HCT116 (cell line): Measurements from ENCODE around the gene PIK3R4. TPM values are rescaled to one million over a fixed set of nuclear protein-coding genes. Genes with fewer than 3 reads are reported as not detected.

Source experiments
- ATAC-seq: fragments of 200-7000 bp; cut with Tn5 transposase; 2 replicates; pipeline ENCODE4 v1.9.1; 2020; ENCODE audit warnings: mild to moderate bottlenecking, moderate library complexity
- BruUV-seq: library from RNA; stranded (reverse); fragments of 400-500 nt; replicated peaks from 2 replicates; lab custom pipeline; 2021; lab: Mats Ljungman, UMichigan
- CTCF ChIA-PET: fragments of 300-600 bp; sonication (Branson Sonifier 250); formaldehyde crosslinking; loops from one replicate; lab custom pipeline; 2021; ENCODE audit warnings: antibody characterized with exemption; lab: Charles Lee
- POLR2A ChIA-PET: fragments of 300-600, 350-600 bp; sonication (Branson Sonifier 250); formaldehyde crosslinking; loops from one replicate; lab custom pipeline; 2021; ENCODE audit warnings: antibody characterized with exemption; lab: Charles Lee
- RAD21 ChIA-PET, 2 experiments: fragments of 300-600 bp; sonication (Branson Sonifier 250); formaldehyde crosslinking; loops; one replicate each; lab custom pipeline; 2023; ENCODE audit warnings: low total read pairs in 2 of 2; ENCODE audit not compliant: uncharacterized antibody in 2 of 2, unreplicated experiment in 2 of 2, low non-redundant PET in 1 of 2; lab: Charles Lee
- DNase-seq: peaks from one replicate; pipeline ENCODE4 v3.0.0-alpha.2; 2010; ENCODE audit warnings: low read depth, low spot score
- H2AFZ ChIP-seq: fragments of 200-600 bp; shearing (Covaris generic), sonication (generic); 2 replicates; pipeline ENCODE4 v1.6.1; 2017; ENCODE audit warnings: low read depth, mixed run types, mixed read lengths, antibody characterized with exemption, low read length; ENCODE audit not compliant: poor library complexity, severe bottlenecking
- H3K27ac ChIP-seq: 2 replicates; pipeline ENCODE4 v1.5.1; 2012; ENCODE audit warnings: low read depth, low read length
- H3K27me3 ChIP-seq: fragments of 200-600 bp; sonication (generic); 2 replicates; pipeline ENCODE4 v1.6.1; 2016; ENCODE audit warnings: mixed run types, low read length, mixed read lengths; ENCODE audit not compliant: insufficient read depth
- H3K36me3 ChIP-seq, 2 experiments: fragments of 200-500 bp in 1 of 2; fragments of 200-600 bp in 1 of 2; sonication (Bioruptor generic) in 1 of 2; sonication (generic) in 1 of 2; 2 replicates each; pipeline versions ENCODE4 v1.5.1 to v1.6.1; 2014 to 2016; ENCODE audit warnings: low read length in 2 of 2, inconsistent platforms in 1 of 2, mixed read lengths in 1 of 2, mixed run types in 1 of 2; ENCODE audit not compliant: insufficient read depth in 2 of 2, control insufficient read depth in 1 of 2
- H3K4me1 ChIP-seq, 2 experiments: fragments of 200-600 bp in 1 of 2; sonication (generic) in 1 of 2; 2 replicates each; pipeline versions ENCODE4 v1.5.1 to v1.6.1; 2012 to 2017; ENCODE audit warnings: low read length in 2 of 2, inconsistent platforms in 1 of 2, mild to moderate bottlenecking in 1 of 2, mixed read lengths in 1 of 2, mixed run types in 1 of 2, moderate library complexity in 1 of 2; ENCODE audit not compliant: insufficient read depth in 2 of 2, control insufficient read depth in 1 of 2
- H3K4me2 ChIP-seq: fragments of 200-600 bp; sonication (generic); 2 replicates; pipeline ENCODE4 v1.6.1; 2017; ENCODE audit warnings: mixed run types, low read length, mixed read lengths
- H3K4me3 ChIP-seq, 2 experiments: fragments of 200-600 bp in 1 of 2; sonication (generic) in 1 of 2; replicated peaks in 1 of 2; 2 replicates each; pipeline ENCODE4 v1.5.1; 2011 to 2016; ENCODE audit warnings: low read length in 2 of 2, control low read depth in 1 of 2, low read depth in 1 of 2, mild to moderate bottlenecking in 1 of 2, mixed read lengths in 1 of 2, mixed run types in 1 of 2
- H3K79me2 ChIP-seq: fragments of 200-600 bp; sonication (generic); 2 replicates; pipeline ENCODE4 v1.6.1; 2017; ENCODE audit warnings: mild to moderate bottlenecking, mixed run types, low read length, moderate library complexity, mixed read lengths; ENCODE audit not compliant: insufficient read depth
- H3K9ac ChIP-seq: fragments of 200-600 bp; sonication (generic); 2 replicates; pipeline ENCODE4 v1.6.1; 2016; ENCODE audit warnings: low read length, mixed read lengths
- H3K9me2 ChIP-seq: fragments of 200-600 bp; sonication (generic), shearing (Covaris generic); 2 replicates; pipeline ENCODE4 v1.6.1; 2017; ENCODE audit warnings: mixed run types, mild to moderate bottlenecking, moderate library complexity; ENCODE audit not compliant: insufficient read depth
- H3K9me3 ChIP-seq, 2 experiments: fragments of 200-500 bp in 1 of 2; fragments of 200-600 bp in 1 of 2; sonication (Bioruptor generic) in 1 of 2; sonication (generic) in 1 of 2; 2 replicates each; pipeline ENCODE4 v1.6.1; 2014 to 2017; ENCODE audit warnings: low read length in 2 of 2, mixed read lengths in 2 of 2, inconsistent platforms in 1 of 2, low read depth in 1 of 2, mild to moderate bottlenecking in 1 of 2, mixed run types in 1 of 2, moderate library complexity in 1 of 2; ENCODE audit not compliant: control insufficient read depth in 1 of 2, insufficient read depth in 1 of 2
- H4K20me1 ChIP-seq: fragments of 200-600 bp; sonication (generic), shearing (Covaris generic); 2 replicates; pipeline ENCODE4 v1.6.1; 2017; ENCODE audit warnings: mixed run types, mild to moderate bottlenecking, moderate library complexity; ENCODE audit not compliant: insufficient read depth
- ATF3 ChIP-seq: IDR thresholded peaks from 2 replicates; pipeline ENCODE4 v1.6.1; 2012
- CBX3 ChIP-seq: IDR thresholded peaks from 2 replicates; pipeline ENCODE4 v1.6.1; 2012; ENCODE audit warnings: low read depth
- EGR1 ChIP-seq: IDR thresholded peaks from 2 replicates; pipeline ENCODE4 v1.6.1; 2012; ENCODE audit warnings: low read depth
- ELF1 ChIP-seq: IDR thresholded peaks from 2 replicates; pipeline ENCODE4 v1.6.1; 2012; ENCODE audit warnings: low read depth, borderline replicate concordance
- EZH2phosphoT487 ChIP-seq: fragments of 200-600 bp; IDR thresholded peaks from 2 replicates; pipeline ENCODE4 v1.6.1; 2018; ENCODE audit warnings: antibody characterized with exemption, borderline replicate concordance
- FOSL1 ChIP-seq: IDR thresholded peaks from 2 replicates; pipeline ENCODE4 v1.6.1; 2012; ENCODE audit warnings: low read depth
- JUND ChIP-seq: IDR thresholded peaks from 2 replicates; pipeline ENCODE4 v1.6.1; 2012
- MAX ChIP-seq: IDR thresholded peaks from 2 replicates; pipeline ENCODE4 v1.6.1; 2012
- POLR2AphosphoS5 ChIP-seq: IDR thresholded peaks from 2 replicates; pipeline ENCODE4 v1.6.1; 2011; ENCODE audit warnings: mild to moderate bottlenecking, low read depth, low read length, moderate library complexity
- RAD21 ChIP-seq: IDR thresholded peaks from 2 replicates; pipeline ENCODE4 v1.6.1; 2012; ENCODE audit warnings: low read depth, mild to moderate bottlenecking
- SIN3A ChIP-seq: IDR thresholded peaks from 2 replicates; pipeline ENCODE4 v1.6.1; 2012; ENCODE audit warnings: low read depth
- SP1 ChIP-seq: IDR thresholded peaks from 2 replicates; pipeline ENCODE4 v1.6.1; 2012; ENCODE audit warnings: low read depth
- SRF ChIP-seq: IDR thresholded peaks from 2 replicates; pipeline ENCODE4 v1.6.1; 2012; ENCODE audit warnings: low read depth
- ZFX ChIP-seq: fragments of 450-650 bp; IDR thresholded peaks from 2 replicates; pipeline ENCODE4 v1.6.1; 2017
- intact Hi-C: fragments of 100-400 bp; cut with micrococcal nuclease; formaldehyde crosslinking; loops from 2 replicates; pipeline ENCODE4 v1.10.0; 2022
- total RNA-seq: library from RNA; stranded (reverse); gene quantifications from one replicate; pipeline ENCODE4 v1.2.1, GENCODE V29; 2021; ENCODE audit not compliant: unreplicated experiment
- TF ChIP-seq, protein P1 (sequence below), 3 experiments: fragments of 200-600 bp in 1 of 3; sonication (generic) in 1 of 3; IDR thresholded peaks in 2 of 3; conservative IDR thresholded peaks in 1 of 3; 2 replicates each; pipeline ENCODE4 v1.5.1; 2012 to 2017; ENCODE audit warnings: low read depth in 2 of 3, low read length in 2 of 3, antibody characterized with exemption in 1 of 3, borderline replicate concordance in 1 of 3, control low read depth in 1 of 3, mild to moderate bottlenecking in 1 of 3, mixed read lengths in 1 of 3, mixed run types in 1 of 3, moderate library complexity in 1 of 3; ENCODE audit not compliant: insufficient read depth in 1 of 3

The PIK3R4 gene
- total RNA-seq, 1 experiment from 2014 or later, result 23.5 TPM

DNA sequence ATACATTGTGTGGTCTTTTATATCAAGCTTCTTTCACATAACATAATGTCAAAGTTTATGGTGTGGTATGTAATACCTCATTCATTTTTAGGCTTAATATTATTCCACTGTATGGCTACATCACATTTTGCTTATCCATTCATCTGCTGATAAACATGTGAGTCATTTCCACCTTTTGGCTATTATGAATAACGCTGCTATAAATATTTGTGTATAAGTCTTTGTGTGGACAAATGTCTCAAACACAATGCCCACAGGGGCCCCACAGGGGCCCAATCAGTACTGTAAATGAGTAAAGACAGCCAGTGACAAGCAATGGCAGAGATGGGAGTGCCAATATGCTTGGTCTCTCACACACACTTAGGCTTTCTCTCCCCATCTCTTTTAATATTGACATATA lies 54.2 kb downstream of the PIK3R4 start:
- RAD21 ChIA-PET, result no interaction called here
- BruUV-seq, result no TSS peak

GRCh38 chr3:130688697-130689470 lies 57.7 kb downstream of the PIK3R4 start:
- Histone ChIP-seq H3K36me3 (0 out of 4 replicates have a peak, but pooled peaks cover 3% of the 10 kb centered on the region in 2 experiments), H4K20me1 (no peaks in the 10 kb centered on the region), H3K9ac (no peak overlapping the region), H3K9me3 (no peaks in the 10 kb centered on the region), H3K4me3 (no peak overlapping the region), H3K79me2 (no peaks in the 10 kb centered on the region), H3K27me3 (no peaks in the 10 kb centered on the region), H2AFZ (no peak overlapping the region), H3K4me2 (no peak overlapping the region), H3K27ac (no peak overlapping the region), H3K4me1 (peaks cover 0 to 11% of the 10 kb centered on the region in 2 experiments; a peak in 2 of 4 replicates), H3K9me2 (no peaks in the 10 kb centered on the region)
- ATAC-seq, result no peak
- intact Hi-C loops, result loop anchor here (10.0 kb wide), 1 partner anchor 414 kb away; no protein-coding TSS in a partner anchor
- no peak for DNase-seq
- RAD21 ChIA-PET, result no interaction called here
- BruUV-seq, result no TSS peak
- CTCF ChIA-PET, result no interaction called here
- POLR2A ChIA-PET, result no interaction called here
- TF ChIP-seq JUND (no peak), RAD21 (no peak), CBX3 (no peak), ELF1 (no peak), ATF3 (no peak), EZH2phosphoT487 (no peak), EGR1 (no peak), ZFX (no peak), SRF (no peak)
- TF ChIP-seq, protein P1, sequence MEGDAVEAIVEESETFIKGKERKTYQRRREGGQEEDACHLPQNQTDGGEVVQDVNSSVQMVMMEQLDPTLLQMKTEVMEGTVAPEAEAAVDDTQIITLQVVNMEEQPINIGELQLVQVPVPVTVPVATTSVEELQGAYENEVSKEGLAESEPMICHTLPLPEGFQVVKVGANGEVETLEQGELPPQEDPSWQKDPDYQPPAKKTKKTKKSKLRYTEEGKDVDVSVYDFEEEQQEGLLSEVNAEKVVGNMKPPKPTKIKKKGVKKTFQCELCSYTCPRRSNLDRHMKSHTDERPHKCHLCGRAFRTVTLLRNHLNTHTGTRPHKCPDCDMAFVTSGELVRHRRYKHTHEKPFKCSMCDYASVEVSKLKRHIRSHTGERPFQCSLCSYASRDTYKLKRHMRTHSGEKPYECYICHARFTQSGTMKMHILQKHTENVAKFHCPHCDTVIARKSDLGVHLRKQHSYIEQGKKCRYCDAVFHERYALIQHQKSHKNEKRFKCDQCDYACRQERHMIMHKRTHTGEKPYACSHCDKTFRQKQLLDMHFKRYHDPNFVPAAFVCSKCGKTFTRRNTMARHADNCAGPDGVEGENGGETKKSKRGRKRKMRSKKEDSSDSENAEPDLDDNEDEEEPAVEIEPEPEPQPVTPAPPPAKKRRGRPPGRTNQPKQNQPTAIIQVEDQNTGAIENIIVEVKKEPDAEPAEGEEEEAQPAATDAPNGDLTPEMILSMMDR (IDR thresholded peaks at IDR 0.05 in 2 of 3, conservative IDR thresholded peaks at IDR 0.05 in 1 of 3; ENCODE audit: borderline replicate concordance in 1 of 3, insufficient read depth in 1 of 3, low read depth in 2 of 3, low read length in 2 of 3), result no peak

More for the DNA sequence above, 54.2 kb downstream of the PIK3R4 start:
- H3K9ac ChIP-seq, result no peak overlapping the region
- TF ChIP-seq JUND (no peak), FOSL1 (peak; percentile 26; the same call in 1 of the 2 replicates), EZH2phosphoT487 (no peak), POLR2AphosphoS5 (no peak), ELF1 (no peak), SIN3A (no peak), MAX (no peak), SP1 (no peak), SRF (no peak)
- CTCF ChIA-PET, result no interaction called here
- ATAC-seq (peak; percentile 53), DNase-seq (peak; percentile 7)
- no peak overlapping the region for H2AFZ ChIP-seq
- POLR2A ChIA-PET, result no interaction called here
- no peaks in the 10 kb centered on the region for H3K27me3 ChIP-seq
- H3K36me3 ChIP-seq, result 0 out of 4 replicates have a peak, but pooled peaks cover 3% of the 10 kb centered on the region in 2 experiments
- intact Hi-C loops, result no loop called here
- H3K4me3 ChIP-seq, result no peak overlapping the region
- no peaks in the 10 kb centered on the region for H3K9me2 ChIP-seq
- no peak overlapping the region for H3K27ac ChIP-seq
- peak overlapping the region; percentile 28; the same call in 1 of the 2 replicates for H3K4me2 ChIP-seq
- H3K4me1 ChIP-seq, result peaks cover 0 to 11% of the 10 kb centered on the region in 2 experiments; a peak in 2 of 4 replicates
- no peaks in the 10 kb centered on the region for H3K9me3 ChIP-seq
- H3K79me2 ChIP-seq, result no peaks in the 10 kb centered on the region
- no peaks in the 10 kb centered on the region for H4K20me1 ChIP-seq
